ENCODE results near the gene PRDM16.
A peak's percentile ranks its signal among the peaks of the same experiment; 100 is the strongest.

Gene PRDM16

DNA sequence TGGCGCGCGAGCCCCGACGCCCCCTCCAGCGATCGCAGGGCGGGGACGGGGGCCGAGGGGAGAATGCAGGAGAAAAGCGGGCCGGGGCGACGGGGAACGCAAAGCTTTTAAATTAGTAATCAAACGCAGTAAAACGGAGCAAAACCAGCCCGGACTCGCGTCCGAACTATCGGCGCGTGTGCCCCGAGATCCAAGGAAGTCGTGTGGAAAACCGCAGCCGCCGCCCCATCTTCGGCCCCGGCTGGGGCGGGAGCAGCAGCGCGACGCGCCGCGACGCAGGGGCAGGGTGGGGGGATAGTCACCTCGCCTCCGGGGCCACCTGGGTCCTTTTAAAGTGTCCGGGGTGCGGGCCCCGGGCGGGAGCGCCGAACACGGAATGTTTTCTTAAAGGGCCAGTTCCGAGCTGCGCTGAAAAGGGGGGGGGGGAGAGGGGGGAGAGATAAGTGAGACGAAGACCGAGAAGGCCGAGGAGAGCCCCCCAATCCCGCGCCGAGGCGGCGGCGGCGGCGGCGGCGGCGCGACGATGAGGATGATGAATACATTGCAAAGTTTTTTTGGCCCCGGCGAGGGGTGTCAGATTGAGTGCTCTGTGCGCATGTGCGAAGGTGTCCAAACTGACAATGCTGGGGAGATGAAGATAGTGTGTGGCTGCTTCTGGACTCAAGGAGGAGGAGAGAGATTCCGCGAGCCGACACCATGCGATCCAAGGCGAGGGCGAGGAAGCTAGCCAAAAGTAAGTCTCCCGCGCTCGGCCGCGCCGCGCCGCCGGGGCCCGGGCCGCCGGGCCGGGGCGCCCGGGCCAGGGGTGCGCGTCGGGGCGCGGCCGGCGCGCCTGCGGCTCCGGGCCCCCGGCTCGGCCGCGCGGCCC is at the start of gene PRDM16:
TSS of gene PRDM16 (plus strand) at position 640 of the 868 bp plus-strand sequence. CDS start at position 697, 57 bp downstream.
- peak; percentile 78 for DNase-seq (ENCODE audit: low spot score)

DNA sequence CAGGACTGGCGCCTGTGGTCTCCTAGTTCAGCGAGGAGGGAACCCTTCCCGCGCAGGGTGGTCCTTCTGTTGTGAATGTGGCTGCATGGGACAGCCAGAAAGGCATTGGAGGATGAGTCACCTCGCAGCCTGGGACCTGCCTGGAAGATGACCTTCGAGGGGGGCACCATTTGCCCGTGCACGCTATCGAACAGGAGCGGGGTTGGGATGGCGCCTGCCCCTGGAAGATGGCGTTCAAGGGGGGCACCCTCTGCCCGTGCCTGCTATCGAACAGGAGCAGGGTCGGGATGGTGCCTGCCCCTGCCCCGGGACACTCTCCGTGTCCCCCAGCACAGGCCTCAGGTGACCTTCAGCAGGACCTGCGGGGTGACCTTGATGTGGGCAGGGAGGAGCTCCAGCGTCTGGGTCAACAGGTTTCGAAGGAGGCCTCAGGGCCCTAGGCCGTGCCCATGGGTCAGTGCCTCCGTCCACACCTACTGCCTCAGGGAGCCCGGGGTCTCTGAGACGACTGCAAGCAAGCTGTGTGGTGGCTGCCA is 49.4 kb upstream of the PRDM16 start:
- no peak for DNase-seq (ENCODE audit: low spot score)

DNA sequence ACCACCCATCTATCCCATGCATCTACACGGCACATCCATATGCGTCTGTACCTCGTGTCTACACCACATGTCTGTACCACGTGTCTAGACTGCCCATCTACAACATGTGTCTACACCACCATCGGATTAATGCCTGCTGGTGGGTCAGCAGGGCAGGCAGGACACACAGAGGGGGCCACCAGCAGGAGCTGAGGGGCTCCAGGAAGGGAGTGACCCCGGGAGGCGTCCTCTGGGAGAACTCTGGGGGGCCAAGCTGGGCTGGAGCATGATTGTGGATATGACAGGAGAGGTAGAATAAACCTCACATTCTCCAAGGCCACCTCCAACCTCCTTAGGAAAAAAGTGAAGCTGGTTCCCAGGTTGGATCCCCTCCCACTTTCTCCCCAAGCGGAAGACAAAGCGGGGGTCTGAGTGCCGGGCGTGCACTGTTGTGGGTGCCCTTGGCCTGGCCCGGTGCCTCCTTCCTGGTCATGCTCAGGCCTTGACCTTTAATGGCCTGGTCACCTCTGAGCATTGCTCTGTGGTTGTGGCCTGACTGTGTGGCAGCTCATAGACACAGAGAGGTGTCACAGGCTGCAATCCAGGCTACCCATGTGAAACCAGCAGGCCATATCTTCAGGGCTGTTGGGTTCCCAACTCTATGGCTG is 48.6 kb upstream of the PRDM16 start:
- DNase-seq (ENCODE audit: low spot score): no peak

DNA sequence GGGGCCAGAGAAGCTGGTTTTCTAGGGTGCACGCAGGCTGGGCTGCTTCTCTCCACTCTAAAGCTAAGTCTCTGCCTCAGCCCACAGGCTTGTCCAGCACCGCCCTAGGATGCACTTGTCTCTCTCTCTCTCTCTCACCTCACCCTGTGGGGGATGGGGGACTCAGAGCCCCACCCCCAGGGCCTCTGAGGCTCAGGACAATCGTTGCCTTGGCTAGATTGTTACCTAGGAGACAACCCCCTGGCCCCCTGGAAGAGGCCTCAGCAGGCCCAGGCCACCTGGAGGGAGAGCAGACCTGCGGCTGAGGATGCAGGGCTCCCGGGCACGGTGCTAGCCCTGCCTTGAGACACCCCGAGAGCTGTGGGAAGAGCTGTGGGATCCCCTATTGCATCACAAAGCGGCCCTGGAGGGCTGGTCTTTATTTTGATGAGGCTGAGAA is 47.8 kb upstream of the PRDM16 start, which contains the start of gene ACTRT2:
TSS of gene ACTRT2 (plus strand) at position 235 of the 439 bp plus-strand sequence. CDS start 220 bp downstream, outside the sequence.
- DNase-seq (ENCODE audit: low spot score): no peak

DNA sequence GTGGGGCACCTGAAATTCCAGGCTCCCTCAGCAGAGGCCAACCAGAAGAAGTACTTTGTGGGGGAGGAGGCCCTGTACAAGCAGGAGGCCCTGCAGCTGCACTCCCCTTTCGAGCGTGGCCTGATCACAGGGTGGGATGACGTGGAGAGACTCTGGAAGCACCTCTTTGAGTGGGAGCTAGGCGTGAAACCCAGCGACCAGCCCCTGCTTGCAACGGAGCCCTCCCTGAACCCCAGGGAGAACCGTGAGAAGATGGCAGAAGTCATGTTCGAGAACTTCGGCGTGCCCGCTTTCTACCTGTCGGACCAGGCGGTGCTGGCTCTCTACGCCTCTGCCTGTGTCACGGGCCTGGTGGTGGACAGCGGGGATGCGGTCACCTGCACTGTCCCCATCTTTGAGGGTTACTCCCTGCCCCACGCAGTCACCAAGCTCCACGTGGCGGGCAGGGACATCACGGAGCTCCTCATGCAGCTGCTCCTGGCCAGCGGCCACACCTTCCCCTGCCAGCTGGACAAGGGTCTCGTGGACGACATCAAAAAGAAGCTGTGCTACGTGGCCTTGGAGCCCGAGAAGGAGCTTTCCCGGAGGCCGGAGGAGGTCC is 47.1 kb upstream of the PRDM16 start:
- no peak for DNase-seq (ENCODE audit: low spot score)

DNA sequence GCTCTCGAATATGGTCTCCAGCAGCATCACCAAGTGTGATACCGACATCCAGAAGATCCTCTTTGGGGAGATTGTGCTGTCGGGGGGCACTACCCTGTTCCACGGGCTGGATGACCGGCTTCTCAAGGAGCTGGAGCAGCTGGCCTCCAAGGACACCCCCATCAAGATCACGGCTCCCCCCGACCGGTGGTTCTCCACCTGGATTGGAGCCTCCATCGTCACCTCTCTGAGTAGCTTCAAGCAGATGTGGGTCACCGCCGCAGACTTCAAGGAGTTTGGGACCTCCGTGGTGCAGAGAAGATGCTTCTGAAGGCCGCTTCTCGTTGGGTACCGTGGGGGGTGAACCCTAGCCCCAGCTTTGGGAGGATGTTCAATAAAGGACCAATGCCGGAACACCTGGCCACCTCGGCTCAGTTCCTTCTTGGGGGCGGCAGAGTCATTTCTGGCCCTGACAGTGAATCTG is 46.5 kb upstream of the PRDM16 start:
- DNase-seq (ENCODE audit: low spot score): no peak

DNA sequence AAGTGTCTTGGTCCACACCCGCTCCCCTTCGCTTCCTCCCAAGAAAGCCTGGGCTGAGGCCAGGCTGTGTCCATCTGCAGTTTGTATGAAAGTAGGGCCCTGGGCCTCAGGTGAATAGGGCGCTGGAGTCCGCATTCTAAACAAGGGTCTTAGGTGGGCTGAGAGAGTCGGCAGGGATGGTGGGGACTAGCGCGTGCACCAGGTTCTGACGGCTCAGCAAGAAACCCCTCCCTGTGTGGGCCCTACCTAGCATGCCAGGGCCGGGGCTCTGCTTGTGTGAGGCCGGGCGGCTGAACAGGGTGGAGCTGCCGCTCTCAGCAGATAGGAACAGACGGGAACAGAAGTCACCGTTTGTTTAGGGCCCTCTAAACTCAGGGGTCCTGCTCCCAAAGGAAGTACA is 46.0 kb upstream of the PRDM16 start:
- DNase-seq (ENCODE audit: low spot score): no peak

DNA sequence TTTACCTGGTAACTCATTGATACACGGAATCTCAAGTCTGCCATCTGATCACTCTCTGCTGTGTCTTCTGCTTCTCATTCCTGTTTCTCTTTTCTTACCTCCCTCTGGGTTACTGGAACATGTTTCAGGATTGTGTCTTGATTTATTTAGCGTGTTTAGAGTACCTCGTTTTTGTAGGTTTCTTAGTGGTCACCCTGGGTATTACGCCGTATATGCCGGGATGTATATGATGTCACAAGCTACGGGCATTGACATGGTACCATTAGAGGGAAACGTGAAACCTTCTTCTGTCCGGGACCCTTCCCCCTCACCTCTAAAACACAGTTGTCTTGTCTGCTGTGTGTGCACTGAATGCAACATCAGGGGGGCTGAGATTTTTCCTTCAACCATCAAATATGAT is 45.0 kb upstream of the PRDM16 start:
- no peak for DNase-seq (ENCODE audit: low spot score)

DNA sequence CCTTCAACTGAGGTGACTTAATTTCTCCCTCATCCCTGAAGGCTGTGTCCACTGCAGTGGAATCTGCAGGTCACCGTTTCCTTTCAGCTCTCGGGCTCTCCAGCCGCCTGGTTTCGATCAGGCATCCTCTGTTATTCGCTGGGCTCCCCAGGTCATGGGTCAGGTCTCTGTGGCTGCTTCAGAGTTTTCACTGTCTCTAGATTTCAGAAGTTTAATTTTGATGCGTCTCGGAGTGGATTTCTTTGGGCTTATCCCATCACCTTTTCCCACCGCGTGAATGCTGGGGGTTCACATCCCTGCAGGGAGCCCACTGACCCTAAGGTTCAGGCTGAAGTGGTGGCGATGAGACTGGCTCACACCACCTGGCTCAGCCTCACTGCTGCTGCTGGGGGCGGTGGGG is 44.4 kb upstream of the PRDM16 start:
- DNase-seq (ENCODE audit: low spot score): no peak

DNA sequence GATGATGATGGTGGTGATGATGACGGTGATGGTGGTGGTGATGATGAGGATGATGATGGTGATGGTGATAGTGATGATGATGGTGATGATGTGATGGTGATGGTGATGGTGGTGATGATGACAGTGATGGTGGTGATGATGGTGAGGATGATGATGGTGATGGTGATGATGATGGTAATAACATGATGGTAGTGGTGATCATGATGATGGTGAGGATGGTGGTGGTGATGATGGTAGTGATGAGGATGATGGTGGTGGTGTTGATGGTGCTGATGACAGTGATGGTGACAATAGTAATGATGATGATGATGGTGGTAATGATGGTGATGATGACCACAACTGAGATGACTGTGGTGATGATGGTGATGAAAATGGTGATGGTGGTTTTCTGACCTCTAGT is 42.9 kb upstream of the PRDM16 start:
- no peak for DNase-seq (ENCODE audit: low spot score)

DNA sequence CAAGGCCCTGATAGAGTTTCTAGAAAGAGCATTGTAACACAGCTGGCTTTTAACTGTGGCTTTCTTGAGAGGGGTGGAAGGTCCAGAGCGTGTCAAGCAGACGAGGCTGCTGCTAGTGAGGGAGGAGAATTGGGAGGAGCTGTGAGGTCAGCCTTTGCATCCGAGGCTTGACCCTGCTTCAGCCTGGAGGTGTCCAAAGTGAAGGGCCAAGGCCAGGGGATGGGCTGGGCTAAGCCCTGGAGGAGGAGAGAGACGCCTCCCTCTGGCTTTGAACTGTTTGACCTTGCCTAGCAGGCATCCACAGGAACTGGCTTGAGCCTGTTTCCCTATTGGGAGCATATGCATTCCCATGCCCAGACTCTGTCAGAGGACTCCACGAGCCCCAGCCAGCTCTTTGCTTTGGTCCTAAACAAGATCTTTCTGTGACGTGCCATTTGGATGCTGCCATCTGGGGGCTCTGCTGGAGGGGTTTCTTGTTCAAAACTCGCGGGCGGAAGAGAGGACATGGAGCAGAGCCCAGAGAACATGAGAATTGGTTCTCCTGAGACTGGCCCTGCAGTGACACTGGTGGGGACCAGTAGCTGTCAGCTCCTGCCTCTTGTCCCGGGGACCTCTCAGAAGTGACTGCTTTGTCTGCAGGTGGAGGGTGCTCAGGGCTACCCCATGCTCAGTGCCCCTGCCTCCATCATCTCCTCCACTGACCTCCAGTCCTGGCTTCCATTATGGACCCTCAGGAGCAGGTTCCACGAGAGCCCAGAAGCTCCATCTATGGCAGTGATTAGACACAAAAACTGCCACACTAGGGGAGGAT is 42.2 kb upstream of the PRDM16 start:
- DNase-seq (ENCODE audit: low spot score): no peak

DNA sequence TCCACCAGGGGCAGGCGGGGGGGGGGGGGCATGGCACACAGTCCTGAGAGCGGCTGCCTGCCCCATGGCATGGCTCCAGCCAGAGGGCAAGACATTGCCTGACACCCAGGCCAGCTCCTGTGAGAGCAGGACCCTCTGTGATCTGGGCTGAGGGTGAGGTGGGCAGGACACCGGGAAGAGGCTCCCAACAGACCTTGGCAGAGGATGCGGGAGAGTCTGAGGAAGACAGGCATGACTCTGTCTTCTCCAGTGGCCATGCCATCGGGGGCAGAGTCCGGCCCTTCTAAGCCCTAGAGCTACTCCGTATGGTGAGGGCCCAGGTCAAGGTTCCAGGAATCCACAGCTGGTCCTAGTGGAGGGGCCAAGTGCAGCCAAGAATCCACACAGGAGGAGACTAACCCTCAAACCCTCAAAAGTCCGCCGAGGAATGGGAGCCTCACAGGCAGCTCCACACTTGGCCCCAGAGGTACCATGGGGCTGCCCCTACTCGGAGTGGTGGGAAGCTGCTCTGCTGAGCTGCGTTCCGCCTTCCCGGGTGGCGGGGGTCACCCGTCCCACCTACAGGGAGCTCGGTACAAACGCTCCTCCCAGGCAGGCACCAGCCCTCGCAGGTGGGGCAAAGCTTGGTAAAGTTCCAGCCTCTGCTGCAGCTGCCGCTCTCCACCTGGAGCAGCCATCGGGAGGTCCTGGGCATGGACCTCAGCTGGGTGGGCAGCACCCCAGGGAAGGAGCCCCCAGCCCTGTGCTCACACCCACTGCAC is 41.2 kb upstream of the PRDM16 start:
- DNase-seq (ENCODE audit: low spot score): no peak

DNA sequence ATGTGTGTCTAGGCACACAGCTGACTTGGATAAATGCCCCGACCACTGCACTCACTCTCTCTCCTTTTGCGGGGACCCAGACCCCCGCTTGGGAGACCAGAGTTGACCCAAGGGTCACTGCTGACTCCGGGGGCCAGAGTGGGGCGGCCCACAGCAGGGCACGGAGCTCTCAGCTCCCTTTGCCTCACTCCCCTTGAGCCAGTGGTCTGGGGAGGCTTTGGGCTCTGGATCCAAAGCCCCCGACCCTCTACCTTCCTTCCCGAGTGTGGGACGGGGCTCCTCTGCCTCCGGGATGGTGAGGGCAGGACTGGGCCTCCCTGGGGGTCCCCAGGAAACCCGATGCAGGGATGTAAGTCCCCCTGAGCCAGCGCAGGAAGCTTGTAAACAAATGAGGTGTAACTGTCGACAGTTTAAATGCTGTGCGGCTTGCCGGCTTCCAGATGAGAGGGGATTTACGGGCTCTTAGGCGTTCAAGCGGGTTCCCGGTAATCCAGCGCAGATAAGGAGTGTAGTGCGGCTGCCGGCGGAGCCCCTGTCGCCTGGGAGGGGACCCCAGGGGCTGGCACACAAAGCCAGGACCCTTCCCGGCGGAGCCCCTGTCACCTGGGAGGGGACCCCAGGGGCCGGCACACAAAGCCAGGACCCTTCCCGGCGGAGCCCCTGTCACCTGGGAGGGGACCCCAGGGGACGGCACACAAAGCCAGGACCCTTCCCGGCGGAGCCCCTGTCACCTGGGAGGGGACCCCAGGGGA is 40.3 kb upstream of the PRDM16 start:
- DNase-seq (ENCODE audit: low spot score): no peak

DNA sequence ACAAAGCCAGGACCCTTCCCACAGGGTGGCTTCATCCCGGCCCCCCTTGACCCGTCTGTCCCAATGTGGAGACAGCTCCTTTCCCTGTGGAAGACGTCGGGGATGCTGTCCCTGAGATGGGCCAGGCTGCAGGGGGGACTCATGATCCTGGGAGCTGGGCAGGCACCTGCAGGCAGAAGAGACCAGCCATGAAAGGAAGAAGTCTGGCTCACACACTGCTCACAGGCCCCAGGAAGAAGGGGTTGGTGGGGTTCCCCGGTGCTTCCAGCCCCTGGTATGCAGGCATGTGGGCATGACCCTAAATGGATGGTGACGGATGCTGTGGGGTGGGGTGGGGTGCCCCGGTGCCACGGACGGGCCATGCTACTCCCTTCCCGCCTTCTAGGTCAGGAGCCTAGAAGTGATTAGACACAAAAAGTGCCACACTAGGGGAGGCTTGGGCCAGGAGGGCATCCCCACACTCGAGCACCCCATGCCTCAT is 39.5 kb upstream of the PRDM16 start:
- DNase-seq (ENCODE audit: low spot score): no peak

DNA sequence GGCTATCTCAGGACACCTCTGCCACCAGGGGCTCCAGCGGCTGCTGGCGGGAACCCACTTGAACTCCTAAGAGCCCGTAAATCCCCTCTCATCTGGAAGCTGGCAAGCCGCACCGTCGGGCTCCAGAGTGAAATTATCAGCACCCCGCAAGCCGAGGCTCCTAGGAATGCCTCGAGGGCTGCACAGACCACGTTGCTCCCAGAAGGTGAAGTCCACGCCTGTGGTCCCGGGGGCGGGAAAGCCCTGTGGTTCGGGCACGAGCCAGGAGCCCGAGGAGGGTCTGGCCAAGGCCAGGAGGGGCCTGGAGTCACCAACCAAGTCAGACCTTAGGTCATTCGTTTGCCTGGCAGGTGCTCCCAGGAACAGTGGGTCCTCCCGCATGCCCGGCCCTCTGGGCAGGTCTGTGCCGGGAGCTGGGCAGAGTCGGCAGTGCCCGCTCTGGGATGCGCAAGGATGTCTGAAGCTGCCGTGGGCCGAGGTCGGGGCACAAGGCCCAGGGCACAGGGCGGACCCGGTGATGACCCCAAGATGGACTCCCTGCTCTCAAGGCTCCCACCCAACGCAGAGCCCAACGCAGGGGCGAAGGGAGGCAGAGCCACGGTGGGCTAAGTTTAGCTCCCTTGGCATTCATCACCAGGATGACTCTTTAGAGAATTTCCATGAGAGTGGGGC is 38.9 kb upstream of the PRDM16 start:
- no peak for DNase-seq (ENCODE audit: low spot score)

DNA sequence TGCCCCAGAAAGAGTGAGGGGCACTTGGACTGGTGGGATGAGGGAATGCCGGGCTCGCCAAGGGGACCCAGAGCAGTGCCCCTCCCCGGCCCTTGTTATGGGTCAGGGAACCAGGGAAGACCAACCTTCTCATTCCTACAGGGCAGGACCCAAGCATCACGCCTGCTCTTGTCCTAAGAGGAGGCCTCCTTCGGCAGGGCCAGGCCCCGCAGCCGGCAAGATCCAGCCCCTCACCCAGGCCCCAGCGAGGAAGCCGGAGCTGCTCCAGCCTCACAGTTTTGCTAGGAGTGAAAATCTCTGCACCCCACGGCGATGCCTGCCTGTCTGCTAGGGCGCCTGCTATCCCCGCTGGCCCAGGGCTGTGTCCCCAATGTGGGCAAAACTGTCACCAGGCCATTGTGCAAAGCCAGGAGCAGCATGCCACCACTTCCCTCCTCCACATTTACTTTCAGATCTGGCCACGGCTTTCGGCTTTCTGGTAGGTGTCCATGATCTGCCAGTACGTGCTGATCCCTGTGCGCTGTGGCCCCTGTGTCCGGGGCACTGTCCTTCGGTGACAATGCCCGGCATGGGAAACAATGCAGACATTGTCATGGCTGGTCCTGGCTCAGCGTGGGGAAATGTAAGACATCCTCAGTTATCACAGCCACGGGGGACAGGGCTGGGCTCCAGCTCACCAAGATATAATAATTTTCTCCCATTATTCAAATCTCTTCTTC is 38.2 kb upstream of the PRDM16 start:
- no peak for DNase-seq (ENCODE audit: low spot score)

DNA sequence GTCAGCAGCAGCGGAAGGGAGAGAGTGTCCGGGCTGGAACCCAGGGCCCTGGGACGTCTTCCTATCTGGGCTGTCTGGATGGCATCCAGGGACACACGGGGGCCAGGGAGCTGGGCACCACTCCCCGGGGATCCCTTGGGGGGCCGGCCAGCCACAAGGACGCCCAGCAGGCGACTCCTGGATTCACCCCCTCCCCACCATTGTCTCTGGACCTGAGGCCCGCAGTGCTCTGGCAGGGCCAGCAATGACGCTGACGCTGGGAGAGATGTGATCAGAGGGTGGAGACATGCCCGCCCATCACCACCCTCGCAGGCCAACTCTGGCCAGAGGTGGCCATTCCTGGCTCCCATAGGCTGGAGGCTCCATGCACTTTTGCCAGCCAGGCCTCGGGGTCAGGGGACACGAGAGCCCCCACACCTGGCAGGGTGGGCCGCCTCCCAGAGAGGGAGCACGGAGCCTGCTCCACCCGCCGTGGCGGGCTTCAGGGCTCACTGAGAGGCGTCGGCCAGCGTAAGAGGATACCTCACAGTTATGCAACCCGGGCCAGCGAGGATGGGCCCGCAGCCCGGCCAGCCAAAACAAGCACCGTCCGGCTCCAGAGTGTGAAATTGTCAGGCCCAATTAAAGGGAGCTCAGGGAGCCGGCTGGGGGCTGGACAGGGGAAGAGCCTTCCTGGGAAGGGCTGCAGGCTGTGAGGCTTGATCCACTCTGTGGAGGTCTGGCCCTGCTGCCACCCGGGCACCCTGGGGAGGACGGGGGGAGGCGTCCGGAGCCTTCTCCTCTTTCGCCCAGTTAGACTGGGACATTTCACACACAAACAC is 37.4 kb upstream of the PRDM16 start:
- no peak for DNase-seq (ENCODE audit: low spot score)

All from ecto neural progenitor cell (in vitro differentiated cells).